Measurements from ENCODE around the gene GRK4.
A peak's percentile ranks its signal among the peaks of the same experiment; 100 is the strongest.
"Not testable (repeated sequence)": the region's sequence is repeated elsewhere in the genome, so short reads cannot be mapped to it uniquely, and the experiment has no call there.

GRK4 gene

GRCh38 chr4:2962614-2963174, 677 bp upstream of the GRK4 start:
- DNase-seq: peak in 1 of 2 experiments; percentile 81

- peak in 1 of 2 experiments; percentile 86 for DNase-seq
Observed at GRCh38 chr4:2963966-2964471, 648 bp downstream of the GRK4 start.

GRCh38 chr4:2964706-2965258, 1.4 kb downstream of the GRK4 start:
- DNase-seq: no peak

GRCh38 chr4:2965262-2965661, 1.9 kb downstream of the GRK4 start:
- no peak for DNase-seq

- DNase-seq: no peak
Observed at GRCh38 chr4:2968381-2968780, 5.0 kb downstream of the GRK4 start.

GRCh38 chr4:2971275-2971674, 7.9 kb downstream of the GRK4 start:
- no peak for DNase-seq

GRCh38 chr4:2977211-2978088, 14.1 kb downstream of the GRK4 start:
- no peak for DNase-seq

GRCh38 chr4:2981256-2981819, 18.0 kb downstream of the GRK4 start:
- no peak for DNase-seq

- DNase-seq: no peak
Observed at GRCh38 chr4:2982012-2982411, 18.6 kb downstream of the GRK4 start.

GRCh38 chr4:2983715-2984114, 20.3 kb downstream of the GRK4 start:
- DNase-seq: not testable (repeated sequence)

GRCh38 chr4:2991243-2991642, 27.9 kb downstream of the GRK4 start:
- no peak for DNase-seq

- no peak for DNase-seq
Observed at GRCh38 chr4:2994917-2995316, 31.5 kb downstream of the GRK4 start.

- DNase-seq: no peak
Observed at GRCh38 chr4:2995546-2996265, 32.3 kb downstream of the GRK4 start.

GRCh38 chr4:2996415-2996814, 33.0 kb downstream of the GRK4 start:
- no peak for DNase-seq

GRCh38 chr4:3007724-3008123, 44.4 kb downstream of the GRK4 start:
- DNase-seq: no peak

GRCh38 chr4:3009422-3009821, 46.1 kb downstream of the GRK4 start:
- DNase-seq: peak in 1 of 2 experiments; percentile 34

GRCh38 chr4:3010577-3010976, 47.2 kb downstream of the GRK4 start:
- DNase-seq: no peak

- DNase-seq: no peak
Observed at GRCh38 chr4:3010998-3011397, 47.6 kb downstream of the GRK4 start.

- DNase-seq: no peak
Observed at GRCh38 chr4:3011456-3012220, 48.3 kb downstream of the GRK4 start.

- no peak for DNase-seq
Observed at GRCh38 chr4:3013323-3013722, 50.0 kb downstream of the GRK4 start.

GRCh38 chr4:3013839-3014350, 50.5 kb downstream of the GRK4 start:
- no peak for DNase-seq

GRCh38 chr4:3016961-3017360, 53.6 kb downstream of the GRK4 start:
- no peak for DNase-seq
